Activated CD4-positive, alpha-beta T cell treated with anti-CD3 and anti-CD28 coated beads for 4 hours (primary cell): Measurements from ENCODE around the gene CHTOP.
"Not testable (repeated sequence)": the region's sequence is repeated elsewhere in the genome, so short reads cannot be mapped to it uniquely, and the experiment has no call there.

Experiments used
- DNase-seq, 2 donors: peaks; one replicate each; pipeline ENCODE4 v3.0.0-alpha.2; 2020

Gene CHTOP

DNA sequence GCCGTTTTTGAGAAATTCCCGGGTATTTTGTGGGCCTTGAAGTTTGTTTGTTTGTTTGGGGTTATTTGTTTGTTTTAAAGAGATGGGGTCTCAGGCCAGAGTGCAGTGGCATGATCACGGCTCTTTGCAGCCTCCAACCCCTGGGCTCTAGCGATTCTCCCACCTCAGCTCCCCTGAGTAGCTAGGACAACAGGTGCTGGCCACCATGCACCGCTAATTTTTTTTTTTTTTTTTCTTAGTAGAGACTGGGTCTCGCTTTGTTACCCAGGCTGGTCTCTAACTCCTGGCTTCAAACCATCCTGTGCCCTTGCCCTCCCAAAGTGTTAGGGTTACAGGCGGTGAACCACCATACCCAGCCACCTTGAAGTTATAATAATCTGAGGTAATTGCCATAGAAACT lies 2.0 kb downstream of the CHTOP start:
- no peak for DNase-seq

DNA sequence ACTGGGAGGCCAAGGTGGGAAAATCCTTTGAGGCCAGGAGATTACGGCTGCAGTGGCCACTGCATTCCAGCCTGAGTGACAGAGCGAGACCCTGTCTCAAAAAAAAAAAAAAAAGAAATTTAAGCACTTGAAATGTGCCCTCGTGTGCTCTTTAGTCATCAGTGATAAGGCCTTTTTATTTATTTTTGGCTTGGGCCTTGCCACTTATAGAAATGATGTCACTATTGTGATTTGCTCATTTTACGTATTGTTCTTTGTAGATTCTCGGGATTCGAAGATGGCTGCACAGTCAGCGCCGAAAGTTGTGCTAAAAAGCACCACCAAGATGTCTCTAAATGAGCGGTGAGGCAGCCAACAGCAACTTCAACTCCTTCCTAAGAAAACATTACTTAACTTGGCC lies 2.4 kb downstream of the CHTOP start:
- no peak for DNase-seq

DNA sequence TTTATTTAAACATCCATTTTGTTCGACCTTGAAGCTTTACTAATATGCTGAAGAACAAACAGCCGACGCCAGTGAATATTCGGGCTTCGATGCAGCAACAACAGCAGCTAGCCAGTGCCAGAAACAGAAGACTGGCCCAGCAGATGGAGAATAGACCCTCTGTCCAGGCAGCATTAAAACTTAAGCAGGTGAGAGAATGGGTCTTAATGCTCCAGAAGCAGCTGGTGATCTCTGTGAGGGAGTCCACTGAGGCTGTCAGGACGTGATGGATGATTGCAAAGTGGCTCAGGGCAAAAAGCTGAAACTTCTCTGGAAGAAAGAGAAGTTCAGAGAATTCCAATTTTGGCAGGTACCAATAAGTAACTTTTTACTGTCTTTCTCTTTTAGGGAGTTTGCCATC lies 4.4 kb downstream of the CHTOP start:
- no peak for DNase-seq

DNA sequence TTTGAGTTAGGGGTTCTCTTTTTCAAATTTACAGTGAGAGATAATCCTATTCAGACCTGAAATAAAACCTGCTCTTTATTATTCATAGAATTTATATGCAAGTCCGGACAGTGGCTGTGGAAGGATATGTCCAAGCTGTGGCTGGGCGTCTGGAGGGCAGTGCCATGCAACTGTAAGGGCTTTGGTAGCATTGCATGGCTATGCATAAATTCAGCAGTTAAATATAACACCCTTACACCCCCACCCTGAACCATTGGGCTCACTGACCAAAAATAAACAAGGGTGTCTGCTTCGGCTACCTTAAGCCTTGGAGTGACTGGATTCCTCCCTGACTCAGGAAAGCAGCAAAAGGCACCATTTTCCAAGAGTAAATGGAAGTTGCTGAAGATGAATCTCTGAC lies 5.4 kb downstream of the CHTOP start:
- DNase-seq: no peak

DNA sequence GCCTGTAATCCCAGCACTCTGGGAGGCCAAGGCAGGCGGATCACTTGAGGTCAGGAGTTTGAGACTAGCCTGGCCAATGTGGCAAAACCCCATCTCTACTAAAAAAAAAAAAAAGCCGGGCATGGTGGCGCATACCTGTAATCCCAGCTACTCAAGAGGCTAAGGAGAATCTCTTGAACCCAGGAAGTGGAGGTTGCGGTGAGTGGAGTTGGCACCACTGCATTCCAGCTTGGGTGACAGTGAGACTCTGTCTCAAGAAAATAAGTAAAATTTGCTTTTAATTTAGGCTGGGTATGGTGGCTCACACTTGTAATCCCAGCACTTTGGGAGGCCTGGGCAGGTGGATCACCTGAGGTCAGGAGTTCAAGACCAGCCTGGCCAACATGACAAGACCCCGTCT lies 6.3 kb downstream of the CHTOP start:
- DNase-seq: not testable (repeated sequence)

DNA sequence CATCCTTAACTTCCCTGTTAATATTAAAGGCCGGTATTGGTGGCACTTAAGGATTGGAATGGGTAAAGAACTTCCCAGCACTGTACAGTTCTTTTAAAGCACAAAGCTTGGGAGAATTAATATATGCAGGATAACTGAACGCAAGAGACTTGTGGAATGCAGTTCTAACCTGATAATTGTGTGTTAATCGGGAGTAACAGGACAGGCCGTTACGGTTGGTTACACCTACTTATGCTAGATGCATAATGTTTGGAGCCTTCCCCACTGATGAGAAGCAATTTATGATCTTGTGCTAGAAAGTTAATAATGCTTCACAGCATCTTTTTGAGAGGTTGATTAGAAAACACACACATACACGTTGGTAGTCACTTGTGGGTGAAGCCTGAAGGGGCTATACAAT lies 7.0 kb downstream of the CHTOP start:
- no peak for DNase-seq

DNA sequence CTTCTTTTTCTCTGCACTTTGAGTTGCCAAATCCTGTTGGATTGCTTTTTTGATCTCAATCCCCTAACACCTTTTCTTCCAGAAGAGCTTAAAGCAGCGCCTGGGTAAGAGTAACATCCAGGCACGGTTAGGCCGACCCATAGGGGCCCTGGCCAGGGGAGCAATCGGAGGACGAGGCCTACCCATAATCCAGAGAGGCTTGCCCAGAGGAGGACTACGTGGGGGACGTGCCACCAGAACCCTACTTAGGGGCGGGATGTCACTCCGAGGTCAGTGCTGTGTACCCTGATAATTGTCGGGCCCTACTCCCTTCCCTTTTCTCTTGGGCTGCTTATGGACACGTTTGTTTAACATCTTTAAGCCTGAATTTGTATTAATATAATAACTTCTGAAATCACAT lies 8.3 kb downstream of the CHTOP start:
- DNase-seq: no peak

DNA sequence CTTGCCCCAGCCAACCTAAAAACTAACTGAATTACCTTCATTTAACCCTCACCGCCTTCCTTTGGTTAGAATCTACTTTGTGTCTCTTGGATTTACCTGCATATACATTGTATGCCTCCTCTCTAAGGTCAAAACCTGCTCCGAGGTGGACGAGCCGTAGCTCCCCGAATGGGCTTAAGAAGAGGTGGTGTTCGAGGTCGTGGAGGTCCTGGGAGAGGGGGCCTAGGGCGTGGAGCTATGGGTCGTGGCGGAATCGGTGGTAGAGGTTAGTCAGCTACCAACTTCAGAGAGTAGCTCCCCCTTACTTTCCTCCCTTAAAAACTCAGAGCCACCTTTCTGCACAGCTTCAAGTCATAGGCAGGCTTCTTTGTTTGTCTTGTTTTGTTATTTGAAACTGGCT lies 9.2 kb downstream of the CHTOP start:
- DNase-seq: no peak

DNA sequence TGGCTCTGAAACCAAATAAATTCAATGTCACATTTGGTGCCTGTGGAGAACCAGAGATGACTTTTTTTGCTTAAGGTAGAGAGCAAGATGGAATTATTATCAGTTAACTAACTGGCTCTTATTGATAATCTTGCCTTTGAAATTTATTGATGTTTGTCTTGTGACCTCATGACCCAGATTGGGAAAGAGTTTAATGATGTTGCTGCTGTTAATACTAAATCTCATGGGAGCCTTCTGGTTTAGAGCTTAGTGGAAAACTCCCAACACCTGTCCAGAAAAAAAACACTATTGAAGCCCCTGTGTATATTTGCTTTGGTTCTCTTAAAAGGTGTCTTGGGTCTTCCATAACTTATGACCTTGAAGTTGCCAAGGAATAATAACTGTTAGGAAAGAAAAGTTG lies 9.9 kb downstream of the CHTOP start:
- no peak for DNase-seq

DNA sequence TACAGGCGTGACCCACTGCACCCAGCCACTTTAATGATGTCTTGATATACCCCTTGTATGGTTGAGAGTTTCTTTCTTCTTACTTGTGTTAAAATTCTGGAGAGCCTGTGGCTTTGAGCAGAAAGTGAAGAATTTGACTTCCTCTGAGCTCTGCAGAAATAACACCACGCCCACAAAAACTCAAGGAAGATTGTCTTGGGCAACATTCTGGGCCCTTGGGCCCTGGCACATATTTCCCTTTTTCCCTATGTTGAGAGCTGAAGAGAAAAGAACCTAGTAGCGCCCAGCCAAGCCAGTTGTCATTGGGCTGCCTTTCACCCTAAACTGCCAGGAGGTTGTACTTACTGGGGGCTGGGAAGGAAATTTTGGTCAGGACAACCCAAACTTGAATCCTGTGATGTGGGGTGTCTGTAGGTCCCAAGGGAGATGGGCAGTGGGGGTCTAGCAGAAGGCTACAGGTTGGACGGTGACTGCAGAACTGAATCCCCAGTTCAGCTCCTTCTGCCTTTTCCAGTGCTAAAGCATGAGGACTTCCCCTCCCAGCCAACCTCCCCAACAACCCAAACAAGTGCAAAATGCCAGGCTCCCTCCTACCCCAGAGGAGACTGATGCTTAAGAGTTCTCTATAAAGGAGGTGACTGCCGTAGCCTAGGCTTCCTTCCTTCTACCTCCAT lies 12.9 kb downstream of the CHTOP start:
- no peak for DNase-seq

DNA sequence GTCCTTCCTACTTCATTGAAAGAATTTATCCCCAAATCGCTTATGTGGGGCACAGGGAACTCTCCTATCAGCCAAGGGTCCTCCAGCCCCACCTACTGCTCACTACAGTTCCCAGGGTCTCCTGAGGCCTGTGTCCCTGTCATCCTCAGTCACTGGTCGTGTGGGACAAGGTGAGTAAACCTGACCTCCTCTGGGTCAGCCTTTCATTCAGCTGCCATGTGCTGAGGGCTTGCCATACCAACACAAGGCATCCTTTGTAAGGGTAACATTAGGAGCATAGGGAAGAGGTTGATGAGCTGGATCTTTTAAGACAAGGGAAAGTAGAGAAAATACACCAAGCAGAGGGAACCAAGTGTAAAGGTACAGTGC lies 13.5 kb downstream of the CHTOP start:
- DNase-seq: no peak

DNA sequence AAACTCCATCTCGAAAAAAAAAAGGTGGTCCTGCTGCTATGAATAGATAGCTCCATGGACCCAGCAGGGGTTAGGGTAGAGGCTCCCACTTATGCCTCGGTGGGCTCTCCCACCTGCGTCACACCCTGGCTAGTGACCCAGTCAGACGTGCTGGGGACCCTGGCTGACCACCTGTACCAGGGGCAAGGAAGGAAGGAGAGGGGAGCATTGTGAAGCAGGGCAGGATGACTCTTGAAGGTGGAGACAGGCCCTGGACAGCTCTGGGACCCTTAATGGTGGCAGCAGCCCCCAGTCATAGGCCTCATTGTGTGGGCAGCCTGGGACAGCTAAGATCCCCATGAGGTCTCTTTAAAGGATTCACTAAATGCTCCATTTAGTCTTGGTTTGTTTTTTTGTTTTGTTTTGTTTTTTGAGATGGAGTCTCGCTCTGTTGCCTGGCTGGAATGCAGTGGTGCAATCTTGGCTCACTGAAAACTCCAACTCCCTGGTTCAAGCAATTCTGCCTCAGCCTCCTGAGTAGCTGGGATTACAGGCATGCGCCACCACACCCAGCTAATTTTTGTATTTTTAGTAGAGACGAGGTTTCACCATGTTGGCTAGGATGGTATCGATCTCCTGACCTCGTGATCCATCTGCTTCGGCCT lies 14.3 kb downstream of the CHTOP start:
- DNase-seq: no peak

DNA sequence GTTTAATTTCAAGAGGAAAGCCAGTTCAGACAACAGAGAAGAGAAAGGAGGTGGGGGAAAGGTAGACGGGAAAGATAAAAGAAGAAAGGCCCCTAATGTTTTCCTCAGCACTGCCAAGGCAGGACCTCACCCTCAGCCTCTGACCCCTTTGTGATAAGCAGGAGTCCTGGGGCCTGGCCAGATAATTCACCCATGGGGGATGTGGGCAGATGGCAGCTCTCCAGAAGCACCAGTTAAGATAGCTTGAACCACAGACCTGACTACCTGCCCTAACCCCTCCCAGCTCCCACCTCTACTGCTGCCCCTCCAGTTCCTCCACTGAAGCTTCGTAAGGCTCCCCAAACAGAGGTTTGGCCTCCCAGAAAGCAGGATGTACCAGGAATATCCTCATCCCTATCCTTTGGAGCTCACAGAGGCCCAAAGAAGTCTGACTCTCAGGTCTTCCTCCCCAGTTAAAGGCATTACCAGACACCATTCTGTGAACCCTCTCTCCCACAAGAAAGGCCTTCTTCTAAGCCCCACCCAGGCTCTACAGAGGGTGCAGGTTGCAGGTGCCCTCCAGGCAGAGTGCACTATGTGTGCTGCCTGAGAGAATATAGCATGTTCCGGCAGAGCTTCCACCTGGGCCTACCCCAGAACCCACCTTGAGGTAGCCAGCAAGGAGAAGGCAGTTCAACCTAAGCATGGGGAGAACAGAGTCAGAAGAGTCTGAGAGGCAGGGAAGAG lies 15.4 kb downstream of the CHTOP start:
- no peak for DNase-seq

DNA sequence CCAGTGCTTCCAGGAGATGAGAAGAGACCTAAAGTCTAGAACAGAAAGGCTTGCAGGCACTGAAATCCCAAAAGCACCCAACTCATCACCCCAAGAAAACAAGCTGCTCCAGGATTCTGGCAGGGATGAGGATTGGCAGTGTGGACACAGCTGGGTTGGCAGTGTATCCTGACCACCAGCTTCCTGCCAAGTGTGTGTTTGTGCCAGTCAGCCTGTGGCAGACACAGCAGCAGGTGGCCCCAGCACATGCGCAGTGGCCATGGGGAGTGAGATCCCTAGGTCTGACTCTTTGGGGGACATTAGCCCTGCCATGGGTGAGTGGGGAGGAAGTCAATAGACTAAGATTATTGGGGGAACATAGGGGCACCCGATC lies 16.0 kb downstream of the CHTOP start:
- DNase-seq: no peak

DNA sequence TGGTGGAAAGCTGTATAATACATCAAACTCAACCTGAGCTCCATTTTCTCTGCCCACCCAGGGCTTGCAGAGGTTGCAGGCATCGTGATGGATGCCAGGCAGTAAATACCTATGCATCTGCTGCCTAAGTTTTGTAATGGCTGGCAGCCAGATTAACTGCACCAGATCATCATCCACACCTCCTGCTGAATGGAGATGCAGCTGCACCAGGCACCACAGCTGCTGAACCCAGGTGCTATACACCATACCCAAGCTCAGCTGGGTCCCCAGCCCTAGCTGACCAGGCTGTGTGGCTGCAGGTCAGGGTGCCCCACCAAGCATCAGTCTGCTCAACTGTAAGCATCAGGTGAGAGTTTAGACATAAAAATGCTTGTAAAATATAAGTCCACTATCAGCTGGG lies 17.9 kb downstream of the CHTOP start:
- DNase-seq: no peak

DNA sequence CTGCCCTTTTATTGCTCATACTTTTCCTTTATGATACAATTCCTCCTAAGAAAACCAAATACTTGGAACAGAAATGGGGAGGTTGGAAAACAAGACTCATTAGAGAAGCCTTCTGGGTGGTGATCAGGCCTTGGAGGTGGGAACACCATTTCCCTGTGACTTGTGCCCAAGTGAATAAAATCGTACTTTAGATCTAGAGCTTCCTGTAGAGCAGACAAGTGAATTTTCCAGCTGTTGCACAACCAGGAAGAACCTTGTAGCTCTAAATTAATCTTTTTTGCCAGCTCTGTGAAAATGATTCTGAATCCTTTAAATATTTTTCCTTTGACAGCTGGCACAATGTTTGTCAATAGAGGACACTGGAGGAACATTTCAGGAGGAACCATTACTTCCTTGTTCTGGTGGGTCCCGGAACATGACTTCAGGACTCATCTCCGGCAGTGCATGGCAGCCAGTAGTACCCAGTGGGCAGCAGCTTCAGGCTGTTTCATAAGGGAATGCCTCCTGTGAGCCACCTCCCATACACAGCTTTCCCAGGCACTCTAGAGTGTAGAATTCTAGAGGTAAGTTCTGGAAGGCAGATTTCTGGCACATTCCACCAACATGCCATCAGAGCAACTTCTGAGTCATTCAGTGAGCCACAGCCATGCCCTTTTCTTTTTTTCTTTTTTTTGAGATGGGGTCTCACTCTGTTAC lies 19.1 kb downstream of the CHTOP start:
- DNase-seq: no peak

DNA sequence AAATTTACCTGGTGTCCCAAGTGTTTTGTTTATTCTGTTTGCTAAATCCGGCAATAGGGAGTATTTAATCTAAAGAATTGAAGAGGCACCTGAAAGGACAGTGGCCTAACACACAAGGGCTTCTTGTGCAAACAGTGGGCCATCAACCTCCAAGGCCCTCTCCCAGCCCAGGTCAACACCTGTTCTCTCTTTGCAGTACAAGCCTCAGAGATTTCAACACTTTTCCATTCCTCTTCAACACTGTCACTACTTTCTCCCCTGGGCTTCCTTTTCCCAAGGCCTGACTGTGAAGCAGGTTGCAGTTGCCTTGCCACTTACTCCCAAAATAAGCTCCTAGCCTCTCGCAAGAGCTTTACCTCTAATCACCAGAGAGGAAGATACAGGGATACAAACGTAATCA lies 21.5 kb downstream of the CHTOP start:
- DNase-seq: no peak

DNA sequence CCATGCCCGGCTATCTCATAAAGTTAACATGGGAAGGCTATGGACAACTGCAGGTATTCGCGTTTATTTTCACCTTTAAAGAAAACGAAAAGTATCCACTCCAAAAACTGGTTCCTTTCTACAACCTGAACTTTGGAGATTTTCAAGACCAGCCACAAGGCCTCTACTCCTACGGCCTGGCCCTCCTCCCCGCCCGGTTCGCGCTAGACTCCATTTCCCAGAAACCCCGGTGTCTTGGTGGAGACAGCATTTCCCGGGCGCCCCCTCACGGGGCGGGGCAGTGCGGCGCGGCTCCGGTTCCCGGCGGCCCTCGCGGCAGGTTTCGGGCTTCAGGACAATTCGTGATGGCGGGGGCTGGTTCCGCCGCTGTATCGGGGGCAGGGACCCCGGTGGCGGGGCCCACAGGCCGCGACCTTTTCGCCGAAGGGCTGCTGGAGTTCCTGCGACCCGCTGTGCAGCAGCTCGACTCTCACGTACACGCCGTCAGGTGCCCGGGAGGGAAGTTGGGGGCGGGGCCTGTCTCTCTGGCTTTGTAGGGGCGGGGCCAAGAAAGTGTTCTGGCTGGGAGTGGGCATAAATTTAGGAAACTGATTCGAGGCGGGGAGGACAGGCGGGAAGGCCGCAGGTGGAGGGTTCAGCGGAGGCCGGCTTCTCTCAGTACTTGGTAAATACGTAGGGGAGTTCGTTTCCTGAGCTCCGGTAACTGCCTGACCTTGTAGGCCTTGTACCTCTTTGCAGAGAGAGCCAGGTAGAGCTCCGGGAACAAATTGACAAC lies 24.7 kb downstream of the CHTOP start, which contains the start of gene SNAPIN:
Gene SNAPIN (plus strand): TSS at position 304 of the 775 bp plus-strand sequence. CDS start 41 bp downstream, at position 345.
- DNase-seq: peak; percentile 86 to 89

DNA sequence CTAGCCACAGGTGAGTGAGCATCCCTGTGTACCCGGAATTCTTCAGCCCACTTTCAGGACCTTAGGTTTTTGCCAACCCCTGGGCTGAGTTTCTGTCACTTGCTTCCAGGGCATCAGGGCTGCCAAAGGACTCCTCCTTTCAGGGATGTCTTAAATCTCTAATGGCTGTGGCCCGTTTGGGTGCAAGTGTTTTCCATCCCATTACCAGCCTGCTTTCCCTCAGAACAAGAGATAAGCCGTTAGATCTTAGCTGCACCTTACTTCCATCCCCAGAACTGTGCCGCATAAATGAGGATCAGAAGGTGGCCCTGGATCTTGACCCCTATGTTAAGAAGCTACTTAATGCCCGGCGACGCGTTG lies 25.3 kb downstream of the CHTOP start:
- DNase-seq: no peak

DNA sequence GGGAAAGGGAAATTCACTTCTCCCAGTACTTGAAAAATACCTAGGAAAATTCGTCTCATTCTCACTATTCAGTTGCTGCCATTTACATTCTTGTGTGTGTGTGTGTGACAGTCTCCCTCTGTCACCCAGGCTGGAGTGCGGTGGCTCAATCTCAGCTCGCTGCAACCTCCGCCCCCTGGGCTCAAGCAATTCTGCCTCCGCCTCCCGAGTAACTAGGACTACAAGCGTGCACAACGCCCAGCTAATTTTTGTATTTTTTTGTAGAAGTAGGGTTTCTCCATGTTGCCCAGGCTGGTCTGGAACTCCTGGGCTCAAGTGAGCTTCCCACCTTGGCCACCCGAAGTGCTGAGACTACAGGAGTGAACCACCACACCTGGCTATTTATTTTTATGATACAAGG lies 25.8 kb downstream of the CHTOP start:
- no peak for DNase-seq

DNA sequence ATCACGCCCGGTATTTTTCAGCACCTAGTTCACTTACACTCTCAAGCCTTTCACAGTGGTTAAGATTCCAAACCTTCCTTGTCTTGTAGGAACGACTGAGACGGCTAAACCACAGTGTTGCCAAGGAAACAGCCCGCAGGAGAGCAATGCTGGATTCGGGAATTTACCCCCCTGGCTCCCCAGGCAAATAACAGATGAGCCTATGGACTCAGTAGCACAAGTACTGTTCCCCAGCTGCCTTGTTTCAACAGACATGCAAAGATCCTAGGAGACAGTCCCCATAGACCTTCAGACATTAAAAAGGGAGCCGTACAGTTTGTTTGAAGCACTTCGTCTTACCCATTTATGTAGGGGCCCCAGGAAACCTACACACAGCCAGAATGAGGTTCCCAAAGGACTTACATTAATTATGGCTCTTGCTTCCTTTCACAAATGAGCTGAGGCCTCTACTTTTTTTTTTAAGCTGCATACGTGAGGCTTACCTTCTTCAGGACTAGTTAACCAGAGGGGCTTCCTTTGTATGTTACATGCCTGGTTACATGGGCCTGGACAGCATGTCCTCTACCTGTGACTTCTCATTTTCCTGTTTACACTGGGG lies 27.3 kb downstream of the CHTOP start:
- no peak for DNase-seq

DNA sequence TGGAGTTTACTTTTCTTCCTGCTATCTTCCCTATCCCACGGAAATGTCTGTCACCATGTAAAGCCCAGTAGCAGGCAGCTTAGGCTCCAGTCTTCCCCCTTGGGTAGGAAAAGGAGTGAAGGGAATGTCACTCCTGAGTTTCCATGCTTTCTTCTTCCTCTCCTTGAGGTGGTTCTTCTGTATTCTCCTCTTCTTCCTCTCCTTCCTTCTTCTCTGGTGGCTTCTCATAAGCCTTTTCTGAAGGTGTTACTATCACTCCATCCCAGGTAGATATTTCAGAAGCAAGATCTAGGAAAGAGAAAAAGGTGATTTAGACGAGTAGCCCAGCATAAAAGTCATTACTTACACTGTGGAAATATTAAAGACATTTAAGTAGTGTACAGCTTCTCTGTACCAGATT lies 28.4 kb downstream of the CHTOP start:
- no peak for DNase-seq

DNA sequence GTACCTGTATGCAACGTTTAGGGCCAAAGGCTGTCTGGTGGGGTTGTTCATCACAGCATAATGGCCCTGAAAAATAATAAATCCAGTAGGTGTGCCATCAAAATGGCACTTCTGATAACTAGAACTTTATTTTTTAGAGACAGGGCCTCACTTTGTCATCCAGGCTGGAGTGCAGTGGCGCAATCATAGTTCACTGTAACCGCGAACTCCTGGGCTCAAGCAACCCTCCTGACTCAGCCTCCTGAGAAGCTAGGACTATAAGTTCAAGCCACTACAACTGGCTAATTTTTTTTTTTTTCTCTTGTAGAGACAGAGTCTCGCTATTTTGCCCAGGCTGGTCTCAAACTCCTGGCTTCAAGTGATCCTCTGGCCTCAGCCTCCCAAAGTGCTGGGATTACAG lies 29.3 kb downstream of the CHTOP start:
- no peak for DNase-seq
